NOMO-1 (cell line): ENCODE data around the gene PCNT.
"Not testable (repeated sequence)": the region's sequence is repeated elsewhere in the genome, so short reads cannot be mapped to it uniquely, and the experiment has no call there.

ENCODE experiments used
- DNase-seq, 2 experiments: peaks; one replicate each; lab custom pipeline; 2025; ENCODE audit not compliant: unreplicated experiment in 2 of 2; lab: John Stamatoyannopoulos, UW

PCNT gene

GRCh38 chr21:46438241-46438640, 114.3 kb downstream of the PCNT start:
- no peak for DNase-seq

GRCh38 chr21:46439906-46440305, 116.0 kb downstream of the PCNT start:
- DNase-seq, result no peak

GRCh38 chr21:46441331-46441730, 117.4 kb downstream of the PCNT start:
- no peak for DNase-seq

GRCh38 chr21:46441961-46442498, 118.1 kb downstream of the PCNT start:
- DNase-seq, result no peak

- DNase-seq, result no peak
These were observed 119.0 kb downstream of the PCNT start for GRCh38 chr21:46442938-46443337.

GRCh38 chr21:46443910-46444309, 120.0 kb downstream of the PCNT start:
- no peak for DNase-seq

GRCh38 chr21:46448108-46448507, 124.2 kb downstream of the PCNT start:
- no peak for DNase-seq

- not testable (repeated sequence) for DNase-seq
These were observed 124.9 kb downstream of the PCNT start for GRCh38 chr21:46448855-46449254.

- no peak for DNase-seq
These were observed 128.8 kb downstream of the PCNT start for GRCh38 chr21:46452710-46453109.

GRCh38 chr21:46454142-46454541, 130.2 kb downstream of the PCNT start:
- DNase-seq, result no peak

- DNase-seq, result no peak
These were observed 130.9 kb downstream of the PCNT start for GRCh38 chr21:46454634-46455390.

- no peak for DNase-seq
These were observed 131.8 kb downstream of the PCNT start for GRCh38 chr21:46455575-46456385.

- no peak for DNase-seq
These were observed 132.8 kb downstream of the PCNT start for GRCh38 chr21:46456750-46457149.

- DNase-seq, result peak; percentile 38 to 50
These were observed 133.9 kb downstream of the PCNT start for GRCh38 chr21:46457801-46458314.

GRCh38 chr21:46458315-46459023, 134.5 kb downstream of the PCNT start, which contains the start of gene DIP2A:
DIP2A (plus strand) TSS chr21:46458891; CDS start chr21:46459132, 241 bp downstream.
- DNase-seq, result peak; percentile 95 to 98

GRCh38 chr21:46459024-46459355, 135.0 kb downstream of the PCNT start:
- DNase-seq, result no peak

GRCh38 chr21:46459356-46460112, 135.6 kb downstream of the PCNT start:
- DNase-seq, result peak; percentile 7 to 12

GRCh38 chr21:46461909-46462308, 138.0 kb downstream of the PCNT start:
- no peak for DNase-seq

GRCh38 chr21:46465153-46465552, 141.2 kb downstream of the PCNT start:
- not testable (repeated sequence) for DNase-seq

GRCh38 chr21:46465651-46466050, 141.7 kb downstream of the PCNT start:
- DNase-seq, result peak in 1 of 2 experiments; percentile 26
